Mononuclear cell (primary cell): ENCODE measurements around the gene DNAAF5. TPM values are rescaled to one million over a fixed set of nuclear protein-coding genes. Genes with fewer than 3 reads are reported as not detected.

Experiments
- H3K27me3 ChIP-seq: 2 replicates; pipeline ENCODE4 v1.6.0; 2011; ENCODE audit warnings: low read length, control low read depth; ENCODE audit not compliant: insufficient read depth
- H3K4me1 ChIP-seq: 2 replicates; pipeline ENCODE4 v1.5.1; 2011; ENCODE audit warnings: mild to moderate bottlenecking, low read length, control low read depth; ENCODE audit not compliant: insufficient read depth
- H3K4me3 ChIP-seq: 2 replicates; pipeline ENCODE4 v1.5.1; 2011; ENCODE audit warnings: mild to moderate bottlenecking, low read length, moderate library complexity
- H3K9me3 ChIP-seq: 2 replicates; pipeline ENCODE4 v1.5.1; 2011; ENCODE audit warnings: low read depth, mild to moderate bottlenecking, control low read depth, low read length
- total RNA-seq: library from RNA; depleted of rRNA; stranded (reverse); fragments of >200 nt; gene quantifications from one replicate; pipeline ENCODE4 v1.2.3, GENCODE V29; 2012

The DNAAF5 gene
- total RNA-seq, 1 donor, result 2.9 TPM

DNA sequence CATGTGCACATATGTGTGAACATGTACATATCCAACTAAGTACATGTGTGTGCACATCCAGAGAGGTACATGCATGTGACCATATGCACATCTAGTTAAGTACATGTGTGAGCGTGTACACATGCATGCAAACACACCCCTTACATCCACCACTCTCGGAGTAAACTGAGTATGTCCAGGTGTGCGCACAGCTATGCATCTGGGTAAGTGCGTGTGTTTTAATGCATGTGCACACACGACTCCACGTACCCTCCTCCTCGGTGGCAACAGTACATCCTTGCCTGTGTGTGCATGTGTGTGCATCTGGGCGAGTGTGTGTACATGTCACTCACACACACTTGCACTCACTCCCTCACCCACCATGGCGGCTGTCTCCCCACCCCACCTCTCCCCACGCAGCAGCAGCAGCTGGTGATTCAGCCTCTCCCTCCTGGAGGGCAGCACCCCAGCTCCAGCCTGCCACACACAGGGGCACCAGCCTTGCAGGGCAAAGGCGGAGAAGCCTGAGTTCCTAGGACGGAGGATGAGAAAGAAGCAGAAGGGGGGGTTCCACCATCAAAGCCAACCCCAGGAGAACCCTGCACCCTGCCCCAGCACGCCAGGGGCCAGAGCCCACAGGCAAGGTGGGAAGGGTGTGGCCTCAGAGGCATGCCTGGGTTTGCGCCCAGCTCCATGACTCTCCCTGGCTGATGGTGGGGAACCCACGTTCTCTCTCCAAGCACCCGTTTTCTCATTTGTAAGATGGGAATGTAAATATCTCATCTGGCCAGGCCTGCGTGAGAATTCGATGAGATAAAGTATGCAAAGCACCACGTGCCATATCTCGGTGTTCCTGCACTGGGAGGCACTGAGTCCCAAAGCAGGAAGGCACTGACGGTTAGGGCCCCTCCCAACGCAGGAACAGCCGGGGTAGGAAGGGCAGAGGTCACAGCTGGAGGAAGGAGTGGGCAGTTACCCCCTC lies 27.7 kb upstream of the DNAAF5 start:
- H3K4me3 ChIP-seq, result no peak overlapping the region
- no peaks in the 10 kb centered on the region for H3K27me3 ChIP-seq
- H3K9me3 ChIP-seq, result no peaks in the 10 kb centered on the region

DNA sequence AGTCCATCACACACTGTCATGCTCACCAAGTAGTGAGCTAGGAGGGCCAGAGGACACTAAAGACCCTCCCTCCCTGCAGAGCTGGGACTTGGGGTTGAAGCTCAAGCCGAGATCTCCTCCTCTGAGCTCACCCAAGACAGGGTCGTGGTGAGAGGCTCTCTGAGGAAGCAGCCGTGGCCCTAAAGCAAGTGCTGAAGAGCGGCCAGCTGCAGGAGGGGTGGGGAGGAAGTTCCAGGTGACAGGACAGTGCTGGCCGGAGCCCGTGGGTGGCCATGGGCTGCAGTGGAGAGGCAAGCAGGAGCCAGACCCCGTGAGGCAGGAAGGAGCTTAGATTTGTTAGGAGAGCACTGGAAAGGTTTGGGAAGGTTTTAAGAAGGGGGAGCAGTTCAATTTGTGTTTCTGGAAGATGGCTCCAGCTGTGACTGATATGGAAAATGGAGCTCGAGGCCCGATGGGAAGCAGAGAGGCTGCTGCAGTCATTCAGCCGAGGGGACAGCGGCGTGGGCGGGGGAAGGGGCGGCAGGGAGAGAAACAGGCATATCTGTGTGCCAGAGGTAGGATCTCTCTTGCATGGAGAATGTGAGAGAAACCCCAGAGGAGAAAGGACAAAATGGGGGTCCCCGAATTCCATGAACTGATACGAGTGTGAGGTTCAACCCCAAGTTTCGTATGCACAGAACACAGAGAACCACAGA lies 26.9 kb upstream of the DNAAF5 start:
- no peaks in the 10 kb centered on the region for H3K4me1 ChIP-seq
- H3K4me3 ChIP-seq, result no peak overlapping the region
- no peaks in the 10 kb centered on the region for H3K9me3 ChIP-seq
- H3K27me3 ChIP-seq, result no peaks in the 10 kb centered on the region

More for the DNA sequence above, 27.7 kb upstream of the DNAAF5 start:
- no peaks in the 10 kb centered on the region for H3K4me1 ChIP-seq

DNA sequence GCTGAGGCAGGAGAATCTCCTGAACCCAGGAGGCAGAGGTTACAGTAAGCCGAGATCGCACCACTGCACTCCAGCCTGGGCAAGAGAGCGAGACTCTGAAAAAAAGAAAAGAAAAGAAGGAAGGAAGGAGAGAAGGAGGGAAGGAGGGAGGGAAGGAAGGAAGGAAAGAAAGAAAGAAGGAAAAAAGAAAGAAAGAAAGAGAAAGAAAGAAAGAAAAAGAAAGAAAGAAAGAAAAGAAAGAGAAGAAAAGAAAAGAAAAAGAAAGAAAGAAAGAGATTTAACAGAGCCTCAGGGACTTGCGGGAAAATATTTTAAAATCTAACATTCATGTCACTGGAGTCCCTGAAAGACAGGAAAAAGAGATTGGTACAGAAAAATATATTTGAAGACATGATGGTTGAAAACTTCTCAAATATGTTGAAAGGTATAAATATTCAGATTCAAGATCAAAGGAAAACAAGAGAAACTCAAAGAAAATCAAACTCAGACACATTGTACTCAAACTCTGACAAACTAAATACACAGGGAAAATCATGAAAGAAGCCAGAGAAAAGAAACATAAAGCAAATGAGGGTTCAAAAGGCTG lies 25.3 kb upstream of the DNAAF5 start:
- H3K27me3 ChIP-seq, result no peaks in the 10 kb centered on the region
- no peak overlapping the region for H3K4me3 ChIP-seq
- H3K9me3 ChIP-seq, result no peaks in the 10 kb centered on the region
- H3K4me1 ChIP-seq, result no peaks in the 10 kb centered on the region

DNA sequence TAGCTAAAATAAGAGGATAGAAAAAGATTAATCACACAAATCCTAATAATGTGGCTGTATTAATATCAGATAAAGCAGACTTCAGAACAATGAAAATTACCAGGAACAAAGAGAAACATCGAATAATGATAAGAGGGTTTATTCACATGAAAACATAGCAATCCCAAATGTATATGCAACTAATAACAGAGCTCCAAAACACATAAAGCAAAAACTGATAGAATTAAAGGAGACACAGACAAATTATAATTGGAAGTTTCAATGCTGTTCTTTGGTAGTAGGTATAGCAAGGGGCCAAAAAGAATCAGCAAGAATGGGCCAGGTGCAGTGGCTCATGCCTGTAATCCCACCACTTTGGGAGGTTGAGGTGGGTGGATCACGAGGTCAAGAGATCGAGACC lies 23.4 kb upstream of the DNAAF5 start:
- Histone ChIP-seq H3K9me3 (no peaks in the 10 kb centered on the region), H3K4me3 (no peak overlapping the region), H3K4me1 (no peaks in the 10 kb centered on the region), H3K27me3 (no peaks in the 10 kb centered on the region)

DNA sequence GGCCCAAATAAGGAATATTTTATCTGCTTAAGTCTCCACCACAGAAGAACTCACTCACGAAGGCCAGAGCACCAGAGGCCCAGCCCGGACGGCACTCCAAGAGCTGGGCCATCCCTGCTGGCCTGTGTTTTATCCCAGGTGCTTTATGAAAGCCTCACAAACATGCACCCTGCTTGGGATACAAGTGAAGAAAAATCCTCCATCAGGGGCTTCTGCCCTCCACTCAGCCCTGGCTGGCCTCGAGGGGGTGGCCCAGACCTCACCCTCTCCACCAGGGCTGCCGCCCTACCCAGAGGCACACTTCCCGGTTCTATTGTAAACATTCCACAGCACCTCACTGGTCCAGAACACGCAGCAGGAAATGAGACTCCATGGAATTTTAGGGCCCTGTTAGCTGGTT lies 19.8 kb upstream of the DNAAF5 start:
- Histone ChIP-seq H3K4me1 (no peaks in the 10 kb centered on the region), H3K9me3 (no peaks in the 10 kb centered on the region), H3K4me3 (no peak overlapping the region), H3K27me3 (no peaks in the 10 kb centered on the region)

DNA sequence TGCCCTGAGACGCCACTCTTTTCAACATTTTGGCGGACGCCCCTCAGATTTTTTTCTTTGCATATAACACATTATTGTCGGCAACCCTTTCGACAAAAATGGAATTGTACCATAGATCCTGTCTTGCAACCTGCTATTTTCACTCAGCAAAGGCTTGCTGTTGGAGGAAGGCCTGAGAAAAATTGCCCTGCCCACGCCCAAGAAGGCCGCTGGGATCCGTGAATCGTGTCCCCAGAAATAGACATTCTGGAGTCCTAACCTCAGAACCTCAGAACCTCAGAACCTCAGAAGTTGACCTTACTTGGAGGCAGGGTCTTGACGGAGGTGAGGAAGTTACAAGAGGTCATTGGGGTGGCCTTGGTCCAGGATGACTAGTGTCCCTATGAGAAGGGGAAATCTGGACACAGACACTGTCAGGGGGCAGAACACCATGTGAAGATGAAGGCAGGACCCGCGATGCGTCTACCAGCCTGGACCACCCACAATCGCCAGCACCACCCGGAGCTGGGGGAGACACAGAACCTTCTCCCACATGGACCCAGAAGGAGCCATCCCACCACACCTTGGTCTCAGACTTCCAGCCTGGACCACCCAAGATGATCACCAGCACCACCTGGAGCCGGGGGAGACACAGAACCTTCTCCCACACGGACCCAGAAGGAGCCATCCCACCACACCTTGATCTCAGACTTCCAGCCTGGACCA lies 19.1 kb upstream of the DNAAF5 start:
- Histone ChIP-seq H3K4me1 (no peaks in the 10 kb centered on the region), H3K4me3 (no peak overlapping the region), H3K27me3 (no peaks in the 10 kb centered on the region), H3K9me3 (no peaks in the 10 kb centered on the region)

DNA sequence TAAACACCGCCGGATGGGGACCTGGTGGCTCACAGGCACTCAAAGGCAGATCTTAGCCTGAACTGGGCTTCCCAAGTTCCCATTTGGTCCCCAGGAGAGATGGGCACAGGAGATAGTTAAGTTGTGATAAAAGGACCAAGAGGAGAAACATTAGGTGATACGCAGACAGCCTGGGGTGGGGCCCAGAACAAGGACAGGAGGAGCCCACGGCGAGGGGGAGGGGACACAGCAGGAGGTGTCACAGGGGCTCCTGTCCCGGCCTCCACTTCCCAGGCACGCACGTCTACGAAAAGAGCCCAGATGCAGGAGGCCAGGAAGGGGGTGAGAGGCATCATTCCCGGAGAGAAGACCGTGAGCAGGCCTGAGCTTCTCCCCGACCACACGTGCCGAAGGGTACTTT lies 16.3 kb upstream of the DNAAF5 start:
- no peaks in the 10 kb centered on the region for H3K27me3 ChIP-seq
- no peaks in the 10 kb centered on the region for H3K4me1 ChIP-seq
- no peaks in the 10 kb centered on the region for H3K9me3 ChIP-seq
- no peak overlapping the region for H3K4me3 ChIP-seq

DNA sequence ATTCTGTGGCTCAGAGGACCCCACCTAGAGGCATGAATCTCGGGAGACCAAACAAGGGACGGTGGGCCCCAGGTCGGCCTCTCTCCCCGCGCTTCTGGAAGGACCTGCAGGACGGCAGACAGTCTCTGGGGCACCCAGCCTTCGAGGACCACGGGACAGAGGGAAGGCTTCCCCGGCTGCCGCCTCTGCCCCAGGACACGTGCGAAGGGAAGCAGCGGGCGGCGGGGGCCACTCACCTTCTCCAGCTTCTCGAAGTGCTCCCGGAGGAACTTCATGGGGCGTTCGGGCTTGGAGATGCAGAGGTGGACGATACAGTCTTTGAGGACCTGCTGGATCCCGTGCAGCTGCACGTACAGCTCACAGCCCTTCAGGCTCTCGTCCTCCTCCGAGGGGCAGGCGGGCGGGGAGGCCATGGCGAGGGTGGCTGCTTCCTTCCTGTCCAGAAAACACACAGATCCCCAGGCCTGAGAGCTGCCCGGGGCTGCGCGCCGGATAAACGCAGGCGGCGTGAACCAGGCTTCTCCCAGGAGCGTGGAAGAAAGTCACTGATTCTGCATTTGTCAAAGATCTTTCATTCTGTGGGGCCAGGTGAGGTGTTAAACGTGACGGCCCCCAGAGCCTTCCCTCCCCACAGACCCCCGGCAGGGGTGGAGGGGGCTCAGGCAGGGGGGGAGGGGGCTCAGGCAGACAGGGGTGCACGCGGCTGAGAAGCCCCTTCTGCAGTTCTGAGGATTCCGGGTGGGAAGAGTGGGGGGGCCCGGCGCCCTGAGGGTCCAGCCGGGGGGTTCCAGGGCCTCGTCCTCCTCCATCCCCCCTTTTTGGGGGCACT lies 15.2 kb upstream of the DNAAF5 start:
- Histone ChIP-seq H3K4me1 (no peaks in the 10 kb centered on the region), H3K4me3 (no peak overlapping the region), H3K9me3 (no peaks in the 10 kb centered on the region), H3K27me3 (no peaks in the 10 kb centered on the region)

DNA sequence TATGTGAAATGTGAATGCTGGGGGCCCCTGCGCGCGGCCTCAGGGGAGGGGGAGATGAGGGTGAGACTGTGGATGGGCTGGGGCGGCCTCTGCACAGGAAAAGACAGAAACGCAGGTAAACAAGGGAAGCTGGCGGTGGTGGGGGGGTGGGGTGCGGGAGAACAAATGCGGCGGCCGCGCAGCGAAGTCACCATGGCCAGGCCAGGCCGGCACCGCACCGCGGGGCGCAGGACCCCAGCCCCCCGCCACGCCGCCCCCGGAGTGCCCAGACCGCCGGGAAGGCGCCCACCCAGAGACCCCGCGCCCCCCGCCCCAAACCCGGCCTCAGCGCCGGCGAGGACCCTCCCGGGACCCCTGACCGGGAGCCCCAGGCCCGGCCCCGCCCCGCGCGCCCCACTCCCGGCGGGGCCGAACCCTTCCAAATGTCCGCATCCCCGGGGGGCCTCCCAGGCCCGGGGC lies 14.5 kb upstream of the DNAAF5 start:
- Histone ChIP-seq H3K4me1 (no peaks in the 10 kb centered on the region), H3K4me3 (peak overlapping the region; percentile 16), H3K27me3 (no peaks in the 10 kb centered on the region), H3K9me3 (no peaks in the 10 kb centered on the region)

DNA sequence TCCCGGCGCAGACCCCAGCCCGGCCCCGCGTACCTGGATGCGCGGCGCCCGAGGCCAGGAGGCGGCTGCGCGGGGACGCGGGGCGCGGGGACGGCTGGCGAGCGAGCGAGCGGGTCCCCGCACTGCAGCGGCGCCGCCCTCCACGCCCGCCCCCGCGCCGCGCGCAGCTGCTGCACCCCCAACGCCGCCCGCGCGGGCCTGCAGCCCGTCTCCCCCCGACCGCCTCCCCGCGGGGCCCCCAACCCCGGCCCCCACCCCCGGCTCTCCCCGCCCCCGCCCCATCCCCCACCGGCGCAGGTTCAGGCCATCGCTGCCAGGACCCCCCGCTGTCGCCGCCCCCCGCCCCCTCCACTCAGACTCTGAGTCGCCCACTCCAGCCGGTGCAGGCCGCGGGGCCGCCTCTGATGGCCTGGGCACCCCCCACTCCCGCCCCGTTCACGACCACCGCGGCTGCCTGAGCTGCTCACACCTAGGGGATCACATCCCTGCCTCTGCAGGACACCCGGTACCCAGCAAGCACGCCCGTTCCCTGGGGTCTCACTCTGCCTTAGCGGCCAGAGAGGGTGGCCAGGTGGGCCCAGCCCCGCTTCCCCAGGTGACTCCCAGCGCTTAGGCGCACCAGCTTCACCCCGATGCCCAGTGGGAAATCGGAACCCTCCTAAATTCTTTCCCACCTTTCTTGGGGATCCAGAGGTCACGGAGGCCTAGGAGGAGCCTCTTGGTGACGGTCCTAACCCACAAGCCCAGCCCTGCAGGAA lies 13.9 kb upstream of the DNAAF5 start:
- peak overlapping the region; percentile 16 for H3K4me3 ChIP-seq

DNA sequence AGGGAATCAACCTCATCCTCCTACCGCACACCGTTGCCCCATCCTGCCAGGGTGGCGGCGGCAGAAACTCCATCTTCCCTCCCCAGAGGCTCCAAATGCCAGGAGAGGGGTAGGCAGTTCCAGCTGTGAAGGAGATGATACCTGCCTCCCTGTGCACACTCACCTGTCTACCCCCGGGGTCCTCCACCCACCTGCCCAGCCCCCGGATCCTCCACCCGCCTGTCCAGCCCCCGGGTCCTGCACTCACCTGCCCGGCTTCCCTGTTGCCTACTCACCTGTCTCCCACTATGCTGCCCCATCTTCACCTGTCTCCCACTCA lies 13.4 kb upstream of the DNAAF5 start:
- Histone ChIP-seq H3K9me3 (no peaks in the 10 kb centered on the region), H3K27me3 (no peaks in the 10 kb centered on the region), H3K4me3 (no peak overlapping the region), H3K4me1 (no peaks in the 10 kb centered on the region)

More for the DNA sequence above, 13.9 kb upstream of the DNAAF5 start:
- H3K9me3 ChIP-seq, result no peaks in the 10 kb centered on the region
- no peaks in the 10 kb centered on the region for H3K4me1 ChIP-seq
- no peaks in the 10 kb centered on the region for H3K27me3 ChIP-seq

DNA sequence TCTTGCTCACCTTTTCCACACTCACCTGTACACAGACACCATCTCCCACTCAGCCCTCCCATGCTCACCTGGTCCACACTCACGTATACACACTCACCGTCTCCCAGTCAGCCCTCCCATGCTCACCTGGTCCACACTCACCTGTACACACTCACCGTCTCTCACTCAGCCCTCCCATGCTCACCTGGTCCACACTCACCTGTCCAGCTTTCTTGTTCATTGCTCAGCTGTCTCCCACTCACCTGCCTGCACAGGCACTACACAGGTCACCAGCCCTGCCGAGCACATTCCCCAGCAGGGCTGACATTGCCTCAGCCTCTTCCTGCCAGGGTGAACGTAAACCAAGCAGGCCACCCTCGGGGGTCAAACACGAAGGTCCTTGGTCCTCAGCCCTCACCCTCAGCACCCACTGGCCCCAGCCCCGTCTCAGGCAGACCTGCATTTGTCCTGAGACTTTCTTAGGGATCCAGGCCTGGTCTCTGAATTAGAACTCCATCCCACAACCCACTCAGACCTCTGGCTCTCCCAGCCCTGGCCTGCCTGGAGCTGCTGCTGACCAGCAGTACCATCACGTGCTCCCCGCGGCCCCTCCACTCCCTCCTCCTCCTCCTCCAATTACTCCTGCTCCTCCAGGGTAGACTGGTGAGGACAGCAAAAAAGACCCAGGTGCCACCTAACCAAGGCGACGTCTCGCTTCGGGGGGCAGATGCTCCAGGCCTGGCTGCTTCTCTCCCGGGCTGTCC lies 12.8 kb upstream of the DNAAF5 start:
- no peak overlapping the region for H3K4me3 ChIP-seq
- H3K4me1 ChIP-seq, result no peaks in the 10 kb centered on the region

DNA sequence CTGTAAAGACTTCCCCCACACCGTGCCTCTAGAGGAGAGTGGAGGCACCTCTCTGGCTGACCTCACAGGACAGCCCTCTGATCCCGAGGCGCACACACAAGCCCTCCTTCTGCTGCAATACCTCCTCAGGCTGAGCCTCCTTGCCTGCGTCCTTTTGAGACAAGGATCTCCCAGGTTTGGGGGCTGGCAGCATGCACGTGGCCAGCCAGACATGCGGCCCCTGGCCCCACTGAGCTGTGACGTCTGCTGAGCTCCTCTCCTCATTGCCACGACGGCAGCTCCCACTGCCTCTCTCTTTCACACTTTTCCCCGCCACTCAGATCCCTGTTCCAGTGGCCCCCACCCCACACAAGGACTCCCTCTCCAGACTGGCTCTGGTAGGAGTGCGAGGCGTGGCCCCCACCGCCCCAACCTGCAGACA lies 12.2 kb upstream of the DNAAF5 start:
- Histone ChIP-seq H3K4me3 (no peak overlapping the region), H3K9me3 (no peaks in the 10 kb centered on the region), H3K4me1 (no peaks in the 10 kb centered on the region)

More for the DNA sequence above, 12.8 kb upstream of the DNAAF5 start:
- H3K9me3 ChIP-seq, result no peaks in the 10 kb centered on the region
- H3K27me3 ChIP-seq, result no peaks in the 10 kb centered on the region

More for the DNA sequence above, 12.2 kb upstream of the DNAAF5 start:
- H3K27me3 ChIP-seq, result no peaks in the 10 kb centered on the region
